ENCODE measurements around the gene PCDHGB7. TPM values are rescaled to one million over a fixed set of nuclear protein-coding genes. Genes with fewer than 3 reads are reported as not detected.
"Not testable (repeated sequence)": the region's sequence is repeated elsewhere in the genome, so short reads cannot be mapped to it uniquely, and the experiment has no call there.

The PCDHGB7 gene
- total and polyA plus RNA-seq, 2 experiments from 2014 or later, result 8.4 to 8.8 TPM

GRCh38 chr5:141393267-141393666, 24.2 kb upstream of the PCDHGB7 start:
- H3K36me3 ChIP-seq (replicated peaks; ENCODE audit: insufficient read depth, low read depth), result no peaks in the 10 kb centered on the region
- TF ChIP-seq EZH2 (IDR thresholded peaks at IDR 0.05; ENCODE audit: borderline replicate concordance) (no peak), CTCF (IDR thresholded peaks at IDR 0.05; ENCODE audit: poor library complexity) (no peak), EZH2phosphoT487 (IDR thresholded peaks at IDR 0.05; ENCODE audit: low read depth, severe bottlenecking, unreplicated experiment) (no peak)
- no peaks in the 10 kb centered on the region for H3K4me1 ChIP-seq (ENCODE audit: insufficient read depth)
- WGBS (ENCODE audit: low lambda C conversion rate, missing lambda C conversion rate), result 97% methylated on average over 21 of the region's 21 CpGs
- no peaks in the 10 kb centered on the region for H3K9me2 ChIP-seq (replicated peaks; ENCODE audit: insufficient read depth)
- no peak overlapping the region for H3K27ac ChIP-seq
- H3K9me3 ChIP-seq (ENCODE audit: low read depth), result peaks cover 64% of the 10 kb centered on the region
- no peak for DNase-seq (ENCODE audit: low spot score)
- no peak overlapping the region for H2AFZ ChIP-seq
- no peaks in the 10 kb centered on the region for H4K20me1 ChIP-seq (ENCODE audit: insufficient read depth, poor library complexity, severe bottlenecking)
- H3K4me2 ChIP-seq, result no peak overlapping the region
- no peaks in the 10 kb centered on the region for H3K27me3 ChIP-seq
- no peak overlapping the region for H3K4me3 ChIP-seq
- H3K79me2 ChIP-seq, result no peaks in the 10 kb centered on the region

- not testable (repeated sequence) for H4K20me1 ChIP-seq (ENCODE audit: insufficient read depth, poor library complexity, severe bottlenecking); H3K27ac ChIP-seq; H3K9me2 ChIP-seq (replicated peaks; ENCODE audit: insufficient read depth); H3K36me3 ChIP-seq (replicated peaks; ENCODE audit: insufficient read depth, low read depth); DNase-seq (ENCODE audit: low spot score); H2AFZ ChIP-seq; H3K4me3 ChIP-seq; H3K27me3 ChIP-seq; H3K4me1 ChIP-seq (ENCODE audit: insufficient read depth); H3K4me2 ChIP-seq; H3K79me2 ChIP-seq
- H3K9me3 ChIP-seq (ENCODE audit: low read depth), result peaks cover 62% of the 10 kb centered on the region
- 97% methylated on average over 37 of the region's 53 CpGs for WGBS (ENCODE audit: low lambda C conversion rate, missing lambda C conversion rate)
These were observed 22.9 kb upstream of the PCDHGB7 start for GRCh38 chr5:141394401-141395187.

- H3K4me2 ChIP-seq; H3K36me3 ChIP-seq (replicated peaks; ENCODE audit: insufficient read depth, low read depth); H3K27me3 ChIP-seq; H3K27ac ChIP-seq; DNase-seq (ENCODE audit: low spot score); H3K79me2 ChIP-seq; H3K9me2 ChIP-seq (replicated peaks; ENCODE audit: insufficient read depth); H4K20me1 ChIP-seq (ENCODE audit: insufficient read depth, poor library complexity, severe bottlenecking); H3K4me1 ChIP-seq (ENCODE audit: insufficient read depth); H3K4me3 ChIP-seq; H2AFZ ChIP-seq: not testable (repeated sequence)
- 88% methylated on average over 26 of the region's 43 CpGs for WGBS (ENCODE audit: low lambda C conversion rate, missing lambda C conversion rate)
- H3K9me3 ChIP-seq (ENCODE audit: low read depth), result peaks cover 49% of the 10 kb centered on the region
These were observed 19.5 kb upstream of the PCDHGB7 start, which contains the start of gene PCDHGB5 for GRCh38 chr5:141397756-141398551. PCDHGB5 (plus strand) TSS chr5:141397947; CDS start chr5:141398128, 181 bp downstream.

- WGBS (ENCODE audit: low lambda C conversion rate, missing lambda C conversion rate), result 96% methylated on average over 15 of the region's 15 CpGs
These were observed 18.9 kb upstream of the PCDHGB7 start for GRCh38 chr5:141398608-141399007.

More at GRCh38 chr5:141398608-141399007, 18.9 kb upstream of the PCDHGB7 start:
- H3K36me3 ChIP-seq (replicated peaks; ENCODE audit: insufficient read depth, low read depth), result no peaks in the 10 kb centered on the region
- H3K9me3 ChIP-seq (ENCODE audit: low read depth), result peaks cover 44% of the 10 kb centered on the region
- H3K27ac ChIP-seq, result no peak overlapping the region
- DNase-seq (ENCODE audit: low spot score), result no peak
- no peak overlapping the region for H2AFZ ChIP-seq
- H3K4me2 ChIP-seq, result no peak overlapping the region
- H3K9me2 ChIP-seq (replicated peaks; ENCODE audit: insufficient read depth), result no peaks in the 10 kb centered on the region
- H3K4me3 ChIP-seq, result no peak overlapping the region
- TF ChIP-seq CTCF (IDR thresholded peaks at IDR 0.05; ENCODE audit: poor library complexity) (no peak), EZH2phosphoT487 (IDR thresholded peaks at IDR 0.05; ENCODE audit: low read depth, severe bottlenecking, unreplicated experiment) (no peak), EZH2 (IDR thresholded peaks at IDR 0.05; ENCODE audit: borderline replicate concordance) (no peak)
- no peaks in the 10 kb centered on the region for H3K27me3 ChIP-seq
- H3K4me1 ChIP-seq (ENCODE audit: insufficient read depth), result no peaks in the 10 kb centered on the region
- no peaks in the 10 kb centered on the region for H4K20me1 ChIP-seq (ENCODE audit: insufficient read depth, poor library complexity, severe bottlenecking)
- H3K79me2 ChIP-seq, result no peaks in the 10 kb centered on the region
